ENCODE data around the gene FHIT.
"Not testable (repeated sequence)": the region's sequence is repeated elsewhere in the genome, so short reads cannot be mapped to it uniquely, and the experiment has no call there.

Gene FHIT

DNA sequence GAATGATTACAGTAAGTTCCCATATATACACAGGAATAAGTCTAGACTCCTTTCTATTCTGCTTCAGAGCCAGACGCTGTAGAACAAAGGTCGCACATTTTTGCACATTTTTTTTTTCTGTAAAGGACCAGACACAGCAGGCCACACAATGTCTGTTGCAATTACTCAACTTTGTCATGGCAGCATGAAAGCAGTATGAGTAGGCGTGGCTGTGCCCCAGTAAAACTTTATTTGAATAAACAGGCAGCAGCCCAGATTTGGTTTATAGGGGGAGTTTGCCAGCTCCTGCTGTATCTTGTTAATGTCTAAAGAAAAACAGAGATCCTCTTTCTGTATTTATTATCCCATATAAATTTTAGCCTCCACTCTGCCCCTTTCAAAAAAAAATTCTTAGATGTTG, 708.3 kb downstream of the FHIT start:
- no peak for DNase-seq

DNA sequence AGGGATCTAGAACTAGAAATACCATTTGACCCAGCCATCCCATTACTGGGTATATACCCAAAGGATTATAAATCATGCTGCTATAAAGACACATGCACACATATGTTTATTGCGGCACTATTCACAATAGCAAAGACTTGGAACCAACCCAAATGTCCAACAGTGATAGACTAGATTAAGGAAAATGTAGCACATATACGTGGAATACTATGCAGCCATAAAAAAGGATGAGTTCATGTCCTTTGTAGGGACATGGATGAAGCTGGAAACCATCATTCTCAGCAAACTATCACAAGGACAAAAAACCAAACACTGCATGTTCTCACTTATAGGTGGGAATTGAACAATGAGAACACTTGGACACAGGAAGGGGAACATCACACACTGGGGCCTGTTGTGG, 711.9 kb downstream of the FHIT start:
- not testable (repeated sequence) for DNase-seq

DNA sequence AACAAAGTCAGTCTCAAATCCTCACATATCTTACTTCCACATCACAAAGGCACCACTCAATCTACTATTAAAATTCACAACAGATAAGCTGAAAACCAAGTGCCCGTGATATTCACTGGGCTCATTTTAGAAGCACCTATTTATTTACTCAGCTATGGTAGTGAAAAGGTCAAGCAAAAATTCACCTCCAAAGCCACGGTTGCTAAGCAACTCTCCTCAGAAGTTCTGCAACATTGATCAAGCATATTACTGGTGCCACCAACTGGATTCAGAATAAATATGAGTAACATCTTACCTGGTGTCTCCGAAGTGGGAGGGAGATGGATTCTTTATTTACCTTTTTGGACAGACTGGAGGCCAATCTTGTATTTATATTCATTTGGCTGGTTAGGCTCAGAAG, 714.8 kb downstream of the FHIT start:
- no peak for DNase-seq

DNA sequence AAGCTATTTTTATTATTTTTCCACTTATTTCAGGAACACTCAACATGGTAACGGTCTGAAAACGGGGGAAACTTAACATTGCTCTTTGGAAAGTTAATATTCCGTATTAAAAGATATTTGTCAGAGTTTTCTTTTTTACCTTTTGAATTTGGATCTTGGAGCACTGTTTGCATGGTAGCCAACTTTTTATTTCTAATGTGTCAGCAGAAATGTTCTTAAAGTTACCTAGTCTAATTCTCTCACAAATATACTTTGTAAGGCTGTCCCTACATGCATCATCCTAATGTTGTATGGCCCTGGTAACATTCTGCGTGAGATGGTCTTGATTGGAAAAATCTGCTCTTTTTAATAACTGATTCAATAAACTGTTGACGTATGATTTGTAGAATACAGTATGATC, 719.5 kb downstream of the FHIT start:
- DNase-seq, result no peak

DNA sequence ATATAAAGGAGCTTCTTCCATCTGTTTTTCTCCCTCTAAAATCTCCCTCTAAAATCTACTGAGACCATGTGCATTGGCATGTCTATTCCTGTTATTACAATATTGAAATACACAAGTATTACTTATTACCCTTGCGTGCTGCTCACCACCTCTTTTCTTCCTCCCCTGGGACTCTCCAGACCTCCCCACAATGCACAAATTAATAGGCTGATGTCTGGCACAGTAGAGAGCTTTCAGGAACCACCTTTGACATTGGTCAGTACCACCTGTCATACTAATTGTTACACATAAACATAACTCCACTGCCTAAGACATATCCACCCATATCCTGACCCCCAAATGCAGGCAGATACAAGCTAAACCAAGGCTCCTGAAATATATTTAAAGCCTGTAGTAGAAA, 722.6 kb downstream of the FHIT start:
- DNase-seq, result no peak

DNA sequence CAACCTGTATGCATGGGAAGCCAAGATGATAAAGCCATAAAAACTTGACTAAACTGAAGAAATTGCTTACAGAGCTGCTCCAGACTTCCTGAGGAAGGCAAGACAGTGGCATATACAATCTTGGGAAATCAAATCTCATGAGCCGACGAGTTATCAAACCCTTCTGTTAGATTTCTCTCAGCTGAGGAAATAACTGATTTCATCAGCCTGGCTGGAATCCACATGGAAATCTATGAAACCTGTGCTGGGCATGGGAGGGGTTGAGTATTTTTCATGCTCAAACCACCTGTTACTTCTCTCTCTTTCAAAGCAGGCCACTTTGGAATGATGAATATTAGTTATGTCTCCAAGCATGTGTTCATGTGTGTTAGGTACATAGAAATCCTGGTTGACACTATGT, 727.7 kb downstream of the FHIT start:
- DNase-seq, result no peak

DNA sequence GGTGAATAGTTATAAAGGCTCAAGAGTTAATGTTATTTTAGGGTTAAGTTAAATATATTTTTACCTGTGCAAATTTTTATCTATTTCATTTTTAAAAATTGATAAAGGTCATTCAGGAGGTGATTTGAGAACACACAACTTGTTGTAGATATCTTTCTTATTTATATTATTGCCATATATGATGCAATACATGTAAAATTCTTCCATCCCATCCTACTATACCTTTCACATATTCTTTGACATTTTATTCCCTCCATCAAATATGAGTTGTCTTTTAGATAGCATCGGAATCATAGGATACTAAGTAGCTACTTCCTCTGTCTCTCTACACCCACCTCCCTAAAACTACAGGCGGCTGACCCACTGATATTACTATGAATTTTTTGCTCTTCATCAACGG, 734.1 kb downstream of the FHIT start:
- no peak for DNase-seq

DNA sequence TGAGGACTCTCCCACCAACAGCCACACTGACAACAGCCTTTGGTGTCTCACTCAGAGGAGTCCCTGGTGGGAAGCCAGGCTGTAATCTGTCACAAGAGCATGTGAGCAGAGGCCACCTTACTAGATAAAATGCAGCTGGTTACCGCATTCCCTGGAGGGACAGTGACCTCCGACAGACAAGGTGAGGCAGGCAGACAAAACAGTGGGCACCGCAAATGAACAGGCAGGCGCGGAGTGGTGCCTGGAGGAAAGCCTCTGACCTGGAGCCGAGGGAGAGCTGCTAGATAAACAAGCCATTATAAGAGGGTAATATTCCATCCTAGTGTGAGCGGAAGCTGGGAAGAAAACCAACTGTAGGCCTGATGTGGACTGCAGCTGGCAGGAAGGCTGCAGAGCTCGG, 736.4 kb downstream of the FHIT start:
- DNase-seq, result no peak

DNA sequence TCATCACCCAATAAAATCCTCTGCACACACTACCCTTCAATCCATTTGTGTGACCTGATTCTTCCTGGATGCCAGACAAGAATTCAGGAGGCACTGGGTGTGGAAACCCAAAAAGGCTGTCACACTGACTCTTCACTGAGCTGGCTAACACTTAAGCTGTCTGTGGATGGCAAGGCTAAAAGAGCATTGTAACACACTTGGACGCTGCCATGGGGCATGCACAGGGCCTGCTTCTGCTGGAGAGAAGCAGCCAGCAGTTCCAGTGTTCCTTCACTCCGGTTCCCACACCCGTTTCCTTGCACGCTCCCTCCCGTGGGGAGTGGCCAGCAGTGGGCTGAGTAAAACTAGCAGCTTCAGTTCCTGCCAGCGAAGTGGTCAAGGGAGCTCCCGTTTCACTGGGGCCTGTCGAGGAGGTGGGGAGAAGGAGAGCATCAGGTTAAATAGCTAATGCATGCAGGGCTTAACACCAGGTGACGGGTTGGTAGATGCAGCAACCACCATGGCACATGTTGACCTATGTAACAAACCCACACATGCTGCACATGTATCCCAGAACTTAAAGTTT, 737.1 kb downstream of the FHIT start:
- DNase-seq, result no peak

DNA sequence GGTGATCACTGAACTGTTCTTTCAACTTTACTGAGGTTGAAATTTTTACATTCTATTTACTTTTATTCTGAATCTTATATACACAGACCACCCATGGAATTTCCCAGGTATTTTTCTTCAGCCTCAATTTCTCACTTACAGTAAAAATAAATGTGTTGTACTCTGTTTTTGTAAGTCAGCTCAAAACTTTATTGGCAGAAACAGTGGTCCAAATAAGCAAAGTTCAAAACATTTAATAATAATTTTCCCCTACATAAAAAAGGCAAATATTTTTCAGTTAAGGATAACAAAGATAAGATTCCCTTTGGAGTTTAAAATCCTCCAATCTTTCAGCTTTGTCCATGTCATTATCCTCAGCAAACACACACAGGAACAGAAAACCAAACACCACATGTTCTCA, 738.0 kb downstream of the FHIT start:
- DNase-seq, result no peak

DNA sequence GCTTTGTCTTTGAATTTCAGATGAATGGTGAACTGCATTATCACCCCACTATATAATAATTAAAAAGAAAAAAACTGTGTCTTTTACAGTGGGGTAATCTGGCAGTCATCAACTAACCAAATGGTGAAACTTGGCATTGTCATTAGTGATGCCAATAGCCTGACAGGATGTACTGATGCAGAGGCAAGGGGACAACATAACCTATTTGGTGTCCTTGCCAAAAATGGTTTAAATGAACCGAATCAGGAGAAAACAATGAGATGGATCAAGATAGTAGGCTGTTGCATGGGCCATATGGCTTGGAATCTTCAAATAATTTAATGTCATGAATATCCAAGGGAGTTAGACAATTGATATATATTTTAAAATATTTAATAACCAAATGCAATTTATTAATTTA, 738.7 kb downstream of the FHIT start:
- no peak for DNase-seq

DNA sequence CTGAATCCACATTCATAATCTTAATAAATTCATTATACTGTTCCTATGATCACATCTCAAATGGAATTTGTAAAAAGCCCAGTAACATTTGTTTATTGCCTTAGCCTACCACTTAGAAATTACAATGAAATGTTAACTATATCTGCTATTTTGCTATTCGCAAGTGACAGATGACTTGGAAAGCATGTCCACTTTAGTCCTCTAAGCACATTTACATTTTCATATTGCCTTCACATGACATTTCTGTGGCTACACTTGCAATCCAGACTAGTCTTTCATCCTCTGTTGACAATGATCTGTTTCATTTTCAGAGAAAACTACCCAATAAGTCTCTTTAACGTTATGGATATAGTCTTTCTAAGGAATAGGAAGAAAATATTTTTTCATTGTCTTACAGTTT, 741.8 kb downstream of the FHIT start:
- no peak for DNase-seq

DNA sequence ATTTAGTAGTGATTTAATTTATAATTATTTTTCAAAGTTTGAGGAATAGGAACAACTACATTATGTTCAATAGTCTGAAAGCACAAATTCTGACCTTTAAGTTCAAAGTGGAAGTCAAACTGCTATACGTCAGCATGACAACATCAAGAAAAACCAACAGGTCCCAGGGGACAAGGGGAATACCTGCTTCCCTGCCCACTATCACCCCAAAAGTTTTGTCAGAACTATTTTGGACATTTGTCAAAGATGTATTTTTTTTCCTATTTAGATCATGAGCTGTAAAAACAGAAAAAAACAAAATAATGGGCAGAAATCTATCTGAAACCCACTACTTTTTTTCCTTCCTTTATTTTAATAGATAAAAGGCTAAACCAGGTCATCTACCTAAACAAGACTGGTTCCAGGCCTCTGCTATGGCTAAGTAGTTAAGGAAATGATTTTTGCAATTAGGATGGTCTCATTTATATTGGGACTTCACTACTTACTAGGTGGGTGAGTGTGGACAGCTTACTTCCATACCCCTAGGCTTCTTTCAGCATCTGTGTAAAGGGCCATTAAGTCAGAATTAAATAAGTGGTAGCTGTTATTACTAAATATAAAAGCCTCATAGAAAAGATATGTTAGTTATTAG, 746.3 kb downstream of the FHIT start:
- no peak for DNase-seq

DNA sequence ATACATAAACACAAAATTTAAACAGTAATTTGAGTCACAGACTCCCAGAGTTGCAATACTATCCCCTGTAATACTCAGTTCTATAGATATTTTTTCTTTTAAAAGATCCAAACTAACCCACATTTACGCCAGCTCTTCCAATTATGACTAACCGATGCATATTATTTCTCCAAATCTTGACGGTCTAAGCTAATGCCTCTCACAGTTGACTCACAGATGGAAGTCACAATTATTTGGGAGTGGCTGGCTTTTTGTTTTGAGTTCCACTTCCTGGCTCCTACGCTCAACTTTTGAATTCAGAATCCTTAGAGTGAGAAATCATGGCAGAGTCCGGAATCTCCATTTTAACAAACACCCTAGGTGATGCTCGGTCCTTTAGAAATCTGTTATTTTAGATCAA, 749.9 kb downstream of the FHIT start:
- no peak for DNase-seq

DNA sequence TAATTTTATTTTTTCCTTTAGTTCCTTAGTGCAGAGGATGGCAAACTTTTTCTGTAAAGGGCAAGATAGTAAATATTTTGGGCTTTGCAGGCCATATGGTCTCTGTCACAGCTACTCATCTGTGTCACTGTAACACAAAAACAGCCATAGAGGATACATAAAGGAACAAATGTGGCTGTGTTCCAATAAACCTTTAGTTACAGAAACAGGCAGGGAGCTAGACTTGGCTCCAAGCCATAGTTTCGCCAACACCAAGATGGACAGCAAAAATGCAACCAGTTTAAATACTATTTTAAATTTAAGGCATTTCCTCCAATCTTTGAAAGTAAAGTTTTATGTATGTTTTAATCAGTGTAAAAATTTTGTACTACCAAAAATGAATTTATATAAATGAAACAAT, 753.4 kb downstream of the FHIT start:
- DNase-seq, result no peak

DNA sequence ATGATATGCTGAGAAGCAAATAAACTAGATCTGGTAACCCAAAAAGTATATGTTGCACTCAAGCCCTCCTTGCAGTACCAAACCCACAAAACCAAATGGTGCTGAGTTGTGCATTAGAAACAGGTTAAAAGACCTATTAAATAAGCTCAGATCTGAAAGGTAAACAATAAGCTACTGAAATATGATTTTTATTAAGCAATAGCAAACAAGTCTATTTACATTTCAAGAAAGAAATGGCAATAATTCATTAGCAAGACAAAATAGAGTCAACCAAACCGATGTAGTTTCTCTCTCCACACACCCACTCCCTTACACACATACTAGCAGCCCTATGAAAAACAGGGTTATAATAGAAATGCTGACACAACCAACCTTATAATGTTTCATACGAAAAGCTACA, 760.3 kb downstream of the FHIT start:
- no peak for DNase-seq

DNA sequence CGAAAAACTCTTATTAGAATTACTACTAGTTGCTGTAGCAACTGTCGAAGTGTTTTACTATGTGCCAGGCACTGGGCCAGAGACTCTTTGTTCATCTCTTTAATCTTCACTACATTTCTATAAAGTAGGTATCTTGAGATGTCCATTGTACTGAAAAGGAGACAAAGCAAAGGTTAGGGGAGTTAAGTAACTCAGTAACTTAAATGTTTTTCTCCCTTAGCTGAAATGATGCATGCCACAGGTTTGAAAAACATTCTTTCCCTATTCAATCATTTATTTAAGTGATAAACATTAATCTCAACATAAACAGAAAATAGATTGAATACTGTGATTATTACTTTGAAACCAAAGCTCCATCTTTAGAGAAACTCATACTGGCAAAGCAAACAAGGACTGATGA, 776.2 kb downstream of the FHIT start:
- no peak for DNase-seq

DNA sequence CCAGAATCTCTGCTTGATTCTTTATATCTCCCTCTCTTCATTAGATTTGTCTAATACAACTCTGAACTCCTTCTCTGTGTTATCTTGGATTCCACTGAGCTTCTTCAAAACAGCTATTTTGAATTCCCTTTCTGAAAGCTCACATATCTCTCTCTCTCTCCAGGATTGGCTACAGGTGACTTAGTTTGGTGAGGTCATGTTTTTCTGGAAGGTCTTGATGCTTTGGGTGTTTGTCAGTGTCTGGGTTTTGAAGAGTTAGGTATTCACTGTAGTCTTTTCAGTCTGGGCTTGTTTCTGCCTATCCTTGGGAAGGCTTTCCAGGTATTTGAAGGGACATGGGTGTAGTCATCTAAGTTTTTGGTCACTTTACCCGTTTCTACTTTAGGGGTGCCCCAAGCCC, 781.8 kb downstream of the FHIT start:
- DNase-seq, result no peak

DNA sequence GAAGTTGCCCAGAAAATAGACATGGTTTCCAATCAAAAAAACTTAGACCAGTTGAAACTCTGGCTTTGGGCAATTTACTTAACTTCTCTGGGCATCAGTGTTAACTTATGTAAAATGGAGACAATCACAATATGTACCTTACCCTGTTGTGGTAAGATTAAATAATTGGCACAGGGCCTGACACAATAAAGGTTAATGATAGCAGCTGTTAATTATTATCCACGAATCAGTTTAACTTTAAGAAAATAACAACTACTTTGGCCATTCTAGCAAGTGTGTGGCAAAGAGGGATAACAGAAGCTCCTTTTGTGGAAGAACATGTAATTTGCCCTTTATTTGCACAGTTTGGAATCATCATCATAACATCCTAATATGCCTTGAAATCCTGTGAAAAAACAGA, 787.6 kb downstream of the FHIT start:
- DNase-seq, result no peak

DNA sequence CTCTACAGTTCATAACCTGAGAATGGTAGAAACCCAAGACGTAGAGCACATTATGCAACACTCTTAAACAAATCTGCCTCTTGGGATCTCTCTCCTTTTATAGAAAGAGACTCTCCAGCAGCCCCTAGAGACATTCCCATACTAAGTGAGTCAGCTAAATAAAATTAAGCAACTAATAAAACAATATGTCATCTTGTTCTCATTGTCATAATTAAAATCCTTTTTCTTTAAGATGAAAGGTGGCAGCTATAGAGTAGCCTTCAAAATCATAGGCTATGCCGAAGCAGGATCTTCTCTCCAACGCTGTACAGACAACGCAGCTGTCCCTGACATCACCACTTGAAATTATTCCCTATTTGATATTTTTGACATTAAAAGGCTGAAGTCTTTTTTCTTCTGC, 790.0 kb downstream of the FHIT start:
- no peak for DNase-seq

DNA sequence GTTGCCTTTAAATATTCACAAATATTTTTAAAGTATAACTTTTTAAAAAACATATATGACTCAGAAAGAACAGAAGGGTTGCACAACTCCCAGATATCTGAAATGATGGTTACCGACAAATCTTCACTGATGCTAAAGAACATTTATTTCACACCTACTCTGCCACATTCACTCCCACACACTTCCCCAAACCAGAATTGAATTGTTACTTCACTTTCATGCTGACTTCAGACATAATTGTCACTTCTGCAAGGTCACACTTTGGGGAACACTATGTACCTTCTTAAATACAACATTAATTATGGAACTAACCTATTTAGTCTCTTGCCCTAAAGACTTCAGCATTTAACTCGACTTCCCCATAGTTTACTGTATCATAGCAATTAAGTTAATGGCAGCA, 795.1 kb downstream of the FHIT start:
- no peak for DNase-seq

DNA sequence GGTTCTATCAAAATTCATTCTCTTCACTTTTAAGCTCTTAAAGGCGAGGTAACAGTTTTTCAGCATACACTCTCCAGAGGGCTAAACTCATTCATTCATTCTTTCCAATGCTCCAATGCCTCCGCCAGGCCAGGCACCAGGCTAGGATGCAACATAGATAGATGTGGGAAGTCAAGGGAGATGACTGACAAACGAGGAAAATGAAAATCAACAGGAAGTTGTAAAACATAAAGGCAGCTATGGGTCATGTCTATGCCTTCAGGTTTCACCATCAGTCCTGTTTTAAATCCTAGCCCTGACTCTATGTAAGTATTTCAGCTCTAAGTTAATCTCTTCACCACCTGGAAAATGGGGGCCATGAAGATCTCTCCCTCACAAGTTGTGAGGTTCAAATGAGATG, 797.9 kb downstream of the FHIT start:
- no peak for DNase-seq

DNA sequence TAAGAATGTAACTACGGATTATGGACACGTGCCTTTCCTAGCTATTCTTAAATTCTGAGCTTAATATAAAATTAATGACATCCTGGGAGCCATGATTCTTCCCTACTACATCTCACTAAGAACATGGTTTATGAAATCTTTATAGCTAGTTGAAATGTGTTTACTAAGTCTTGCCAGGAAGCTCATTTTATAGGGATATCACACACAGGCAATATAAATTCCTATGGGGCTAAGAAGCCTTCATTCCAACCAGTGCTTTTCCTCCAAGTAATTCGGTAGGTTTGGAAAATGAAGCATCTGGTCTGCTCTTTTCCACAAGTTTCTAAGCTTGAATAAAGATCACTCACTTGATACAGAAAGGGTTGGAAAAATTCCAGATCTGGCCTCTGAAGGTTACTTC, 802.6 kb downstream of the FHIT start:
- DNase-seq, result no peak

DNA sequence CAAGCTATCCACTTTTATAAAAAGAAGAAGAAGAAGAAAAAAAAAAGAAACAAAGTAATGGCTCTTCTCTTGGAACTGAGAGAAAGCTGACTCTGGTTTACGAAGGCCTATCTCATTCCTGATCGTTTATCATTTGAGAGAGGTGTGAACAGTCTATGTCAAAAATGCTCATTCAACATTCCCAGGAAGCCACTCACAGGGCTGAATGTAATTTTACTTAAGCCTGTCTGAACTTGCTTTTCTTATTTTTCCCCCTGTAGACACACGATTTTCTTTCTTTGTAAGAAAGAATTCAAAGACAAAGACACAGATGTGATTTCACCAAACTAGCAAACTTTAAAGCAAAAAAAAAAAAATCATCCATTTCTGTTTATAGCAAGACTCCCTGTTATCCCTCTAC, 805.8 kb downstream of the FHIT start:
- no peak for DNase-seq

DNA sequence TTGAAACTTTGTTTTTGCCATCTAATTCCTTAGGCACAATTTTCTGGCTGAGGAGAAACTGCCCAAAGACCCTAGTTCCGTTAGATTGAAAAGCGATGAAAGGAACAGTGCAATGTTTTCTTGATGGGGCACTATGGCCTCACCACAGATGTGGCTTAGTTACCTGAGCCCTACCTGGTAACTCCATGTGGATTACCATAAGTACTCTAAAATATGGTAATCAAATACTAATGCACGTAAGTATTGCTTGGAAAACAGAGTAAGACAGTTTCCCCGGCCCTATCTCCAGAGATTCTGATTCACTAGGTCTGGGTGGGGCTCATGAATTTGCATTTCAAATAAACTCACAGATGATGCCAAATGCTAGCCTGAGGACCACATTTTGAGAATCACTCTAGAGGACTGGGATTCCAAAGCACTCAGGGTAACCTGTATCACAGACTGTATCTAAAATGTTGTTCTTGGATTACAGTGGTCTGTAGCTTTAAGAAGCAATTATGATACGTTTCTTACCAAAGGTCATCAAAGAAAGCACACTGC, 806.3 kb downstream of the FHIT start:
- DNase-seq, result no peak
